ENCODE measurements around the gene AIG1.
"Not testable (repeated sequence)": the region's sequence is repeated elsewhere in the genome, so short reads cannot be mapped to it uniquely, and the experiment has no call there.

The AIG1 gene

GRCh38 chr6:143135797-143136561, 75.3 kb downstream of the AIG1 start:
- no peak overlapping the region for H3K4me2 ChIP-seq (ENCODE audit: low read length)
- H3K27ac ChIP-seq: no peak overlapping the region
- H3K36me3 ChIP-seq (ENCODE audit: control insufficient read depth, insufficient read depth, low read length): no peaks in the 10 kb centered on the region
- H2AFZ ChIP-seq: no peak overlapping the region
- no peak overlapping the region for H3K4me3 ChIP-seq (ENCODE audit: low read depth, low read length)
- no peaks in the 10 kb centered on the region for H3K4me1 ChIP-seq
- no peak for TF ChIP-seq CTCF (IDR thresholded peaks at IDR 0.05)
- no peaks in the 10 kb centered on the region for H3K79me2 ChIP-seq
- H3K9ac ChIP-seq: no peak overlapping the region
- H3K27me3 ChIP-seq (ENCODE audit: control insufficient read depth, insufficient read depth, low read length): no peaks in the 10 kb centered on the region
- no peaks in the 10 kb centered on the region for H3K9me3 ChIP-seq (ENCODE audit: control insufficient read depth, low read length)

GRCh38 chr6:143136647-143137046, 76.0 kb downstream of the AIG1 start:
- no peak for TF ChIP-seq CTCF (IDR thresholded peaks at IDR 0.05)
- no peak overlapping the region for H3K4me2 ChIP-seq (ENCODE audit: low read length)

GRCh38 chr6:143139239-143139784, 78.6 kb downstream of the AIG1 start:
- Histone ChIP-seq H3K9ac (no peak overlapping the region), H2AFZ (no peak overlapping the region), H3K9me3 (ENCODE audit: control insufficient read depth, low read length) (no peaks in the 10 kb centered on the region), H3K27me3 (ENCODE audit: control insufficient read depth, insufficient read depth, low read length) (no peaks in the 10 kb centered on the region), H3K27ac (no peak overlapping the region), H3K36me3 (ENCODE audit: control insufficient read depth, insufficient read depth, low read length) (no peaks in the 10 kb centered on the region), H3K4me1 (no peaks in the 10 kb centered on the region), H3K79me2 (peaks cover 3% of the 10 kb centered on the region), H3K4me3 (ENCODE audit: low read depth, low read length) (no peak overlapping the region), H3K4me2 (ENCODE audit: low read length) (no peak overlapping the region)
- TF ChIP-seq CTCF (IDR thresholded peaks at IDR 0.05): no peak

More at GRCh38 chr6:143136647-143137046, 76.0 kb downstream of the AIG1 start:
- H3K27me3 ChIP-seq (ENCODE audit: control insufficient read depth, insufficient read depth, low read length): no peaks in the 10 kb centered on the region
- H3K4me1 ChIP-seq: no peaks in the 10 kb centered on the region
- H3K9me3 ChIP-seq (ENCODE audit: control insufficient read depth, low read length): no peaks in the 10 kb centered on the region
- no peak overlapping the region for H3K9ac ChIP-seq
- no peak overlapping the region for H2AFZ ChIP-seq
- H3K79me2 ChIP-seq: no peaks in the 10 kb centered on the region
- H3K4me3 ChIP-seq (ENCODE audit: low read depth, low read length): no peak overlapping the region
- no peaks in the 10 kb centered on the region for H3K36me3 ChIP-seq (ENCODE audit: control insufficient read depth, insufficient read depth, low read length)
- no peak overlapping the region for H3K27ac ChIP-seq

- H2AFZ ChIP-seq; H3K36me3 ChIP-seq (ENCODE audit: control insufficient read depth, insufficient read depth, low read length); H3K79me2 ChIP-seq: not testable (repeated sequence)
Measured at GRCh38 chr6:143139884-143140283, 79.2 kb downstream of the AIG1 start.

GRCh38 chr6:143140767-143141166, 80.1 kb downstream of the AIG1 start:
- H3K9me3 ChIP-seq (ENCODE audit: control insufficient read depth, low read length): no peaks in the 10 kb centered on the region
- H3K4me1 ChIP-seq: no peaks in the 10 kb centered on the region
- H3K4me2 ChIP-seq (ENCODE audit: low read length): no peak overlapping the region
- no peak overlapping the region for H3K4me3 ChIP-seq (ENCODE audit: low read depth, low read length)
- H3K79me2 ChIP-seq: peaks cover 3% of the 10 kb centered on the region
- no peak overlapping the region for H2AFZ ChIP-seq
- H3K27ac ChIP-seq: no peak overlapping the region
- no peaks in the 10 kb centered on the region for H3K36me3 ChIP-seq (ENCODE audit: control insufficient read depth, insufficient read depth, low read length)
- no peak overlapping the region for H3K9ac ChIP-seq
- H3K27me3 ChIP-seq (ENCODE audit: control insufficient read depth, insufficient read depth, low read length): no peaks in the 10 kb centered on the region
- TF ChIP-seq CTCF (IDR thresholded peaks at IDR 0.05): no peak

More at GRCh38 chr6:143139884-143140283, 79.2 kb downstream of the AIG1 start:
- H3K4me1 ChIP-seq; H3K27ac ChIP-seq; H3K9me3 ChIP-seq (ENCODE audit: control insufficient read depth, low read length); H3K4me3 ChIP-seq (ENCODE audit: low read depth, low read length); H3K27me3 ChIP-seq (ENCODE audit: control insufficient read depth, insufficient read depth, low read length); H3K9ac ChIP-seq; H3K4me2 ChIP-seq (ENCODE audit: low read length): not testable (repeated sequence)

All from parathyroid adenoma (tissue), 2 donors.